Colonic mucosa (tissue), 4 donors: ENCODE data around the gene ARID1B. TPM values are rescaled to one million over a fixed set of nuclear protein-coding genes. Genes with fewer than 3 reads are reported as not detected.

Source experiments
- DNase-seq: peaks from one replicate; pipeline ENCODE4 v3.0.0-alpha.2; 2020
- H3K27ac ChIP-seq: fragments of 200-600 bp; one replicate; pipeline ENCODE4 v1.8.0; 2021
- H3K27me3 ChIP-seq: fragments of 200-600 bp; one replicate; pipeline ENCODE4 v1.8.0; 2021
- H3K36me3 ChIP-seq: fragments of 200-600 bp; one replicate; pipeline ENCODE4 v1.8.0; 2021
- H3K4me1 ChIP-seq: fragments of 200-600 bp; one replicate; pipeline ENCODE4 v1.8.0; 2021; ENCODE audit warnings: mild to moderate bottlenecking
- H3K4me3 ChIP-seq: fragments of 200-600 bp; one replicate; pipeline ENCODE4 v1.8.0; 2021
- H3K9ac ChIP-seq, 2 donors: one replicate each; pipeline ENCODE4 v1.7.0; 2013; ENCODE audit warnings: control low read depth in 2 of 2, low read depth in 2 of 2, low read length in 2 of 2
- H3K9me3 ChIP-seq: fragments of 200-600 bp; one replicate; pipeline ENCODE4 v1.8.0; 2021
- CTCF ChIP-seq: fragments of 200-600 bp; IDR thresholded peaks from one replicate; pipeline ENCODE4 v1.8.0; 2022; ENCODE audit warnings: antibody characterized with exemption, mild to moderate bottlenecking
- intact Hi-C: fragments of 100-400 bp; cut with DNase I; formaldehyde crosslinking; loops from one replicate; pipeline ENCODE4 v1.14.1; 2022
- total RNA-seq, 2 donors: library from RNA; stranded (reverse); fragmentation: NEBNext Ultra II Directional in 1 of 2; extraction: Animal tissue kit (Norgen Biotek cat#: 25700) in 1 of 2; gene quantifications; one replicate each; pipeline ENCODE4 v1.2.1, GENCODE V29; 2021
- donor health status: healthy.
- donor health status: DM: no; HTN: no; CAD: no.
- donor health status: DM: no; HTN: no; CAD: no.

Gene ARID1B
- total RNA-seq, 2 donors from 2014 or later = 61.3 to 71.5 TPM

DNA sequence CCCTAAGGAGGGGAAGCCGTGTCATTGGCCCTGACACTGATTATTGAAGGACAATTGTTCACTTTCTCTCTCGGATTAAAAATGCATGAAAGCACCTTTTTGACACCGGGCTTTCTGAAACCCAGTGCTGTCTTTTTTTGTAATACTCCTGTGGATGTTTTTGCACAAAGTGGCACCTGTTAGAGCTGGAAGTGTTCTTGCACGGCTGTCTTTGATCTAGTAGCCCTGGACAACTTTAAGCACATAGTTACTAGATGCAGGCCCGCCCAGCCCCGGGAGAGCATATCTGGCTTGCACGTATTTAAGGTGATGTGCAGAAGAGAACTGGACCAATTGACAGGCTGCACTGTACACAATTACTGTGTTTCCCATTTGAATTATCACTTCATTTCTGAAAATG, 72.6 kb downstream of the ARID1B start:
- Histone ChIP-seq H3K4me1 (no peaks in the 10 kb centered on the region), H3K27me3 (no peaks in the 10 kb centered on the region), H3K9me3 (no peaks in the 10 kb centered on the region), H3K27ac (no peak overlapping the region), H3K36me3 (no peaks in the 10 kb centered on the region), H3K9ac (no peak overlapping the region), H3K4me3 (no peak overlapping the region)
- TF ChIP-seq CTCF = no peak
- intact Hi-C loops = no loop called here
- DNase-seq = no peak

DNA sequence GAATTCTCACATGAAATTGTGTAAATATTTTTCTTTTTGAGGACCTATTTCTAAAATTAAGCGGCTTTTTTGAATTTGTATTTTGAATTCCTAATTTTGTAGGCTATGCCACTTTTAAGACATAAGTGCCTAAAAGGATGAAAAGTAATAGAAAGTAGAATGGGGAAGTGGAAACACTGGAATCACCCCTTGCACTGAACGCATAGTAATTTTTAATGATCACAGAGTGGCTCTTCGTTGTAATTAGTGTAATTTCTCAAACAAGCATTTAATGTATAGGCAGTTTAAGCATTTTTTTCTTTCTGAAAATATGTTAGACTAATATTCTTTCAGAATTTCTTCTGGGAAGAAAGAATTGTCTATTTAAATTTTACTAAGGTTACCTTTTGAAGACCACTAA, 73.2 kb downstream of the ARID1B start:
- no peak for TF ChIP-seq CTCF
- Histone ChIP-seq H3K27ac (no peak overlapping the region), H3K9ac (no peak overlapping the region), H3K27me3 (no peaks in the 10 kb centered on the region), H3K9me3 (no peaks in the 10 kb centered on the region), H3K4me3 (no peak overlapping the region), H3K4me1 (no peaks in the 10 kb centered on the region), H3K36me3 (no peaks in the 10 kb centered on the region)
- no peak for DNase-seq
- intact Hi-C loops = no loop called here

- intact Hi-C loops = no loop called here
- no peaks in the 10 kb centered on the region for H3K27me3 ChIP-seq
- H3K4me1 ChIP-seq = no peaks in the 10 kb centered on the region
- no peak for TF ChIP-seq CTCF
- H3K36me3 ChIP-seq = no peaks in the 10 kb centered on the region
- no peak overlapping the region for H3K4me3 ChIP-seq
- no peak for DNase-seq
- no peaks in the 10 kb centered on the region for H3K9me3 ChIP-seq
- H3K9ac ChIP-seq = no peak overlapping the region
- no peak overlapping the region for H3K27ac ChIP-seq
Measured at GRCh38 chr6:156851454-156851921, 74.3 kb downstream of the ARID1B start.

DNA sequence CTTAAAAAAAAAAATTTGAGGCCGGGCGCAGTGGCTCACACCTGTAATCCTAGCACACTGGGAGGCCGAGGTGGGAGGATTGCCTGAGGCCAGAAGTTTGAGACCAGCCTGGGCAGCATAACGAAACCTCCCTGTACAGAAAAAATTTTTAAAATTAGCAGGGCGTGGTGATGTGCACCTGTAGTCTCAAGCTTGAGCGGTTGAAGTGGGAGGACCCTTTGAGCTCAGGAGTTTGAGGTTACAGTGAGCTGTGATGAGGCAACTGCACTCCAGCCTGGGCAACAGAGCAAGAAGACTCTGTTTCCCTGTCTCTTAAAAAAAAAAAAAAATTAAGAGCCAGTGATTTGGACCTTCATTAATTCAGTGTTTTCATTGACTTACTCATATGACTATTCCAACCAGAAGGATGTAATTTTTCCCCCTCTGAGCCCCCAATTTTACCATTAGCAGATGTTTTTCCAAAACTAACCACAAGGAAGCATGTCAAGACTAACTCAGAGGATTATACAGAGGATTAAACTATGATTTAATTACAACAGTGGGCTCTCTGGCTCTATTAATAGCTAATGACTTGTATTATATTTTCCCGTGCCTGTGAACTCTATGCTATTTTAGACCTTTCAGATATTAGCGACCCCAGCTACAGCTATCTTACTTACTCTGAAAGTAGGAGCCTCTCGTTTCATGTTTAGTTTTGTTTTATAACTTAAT, 75.1 kb downstream of the ARID1B start:
- H3K4me1 ChIP-seq = no peaks in the 10 kb centered on the region
- H3K27ac ChIP-seq = no peak overlapping the region
- no peak overlapping the region for H3K4me3 ChIP-seq
- TF ChIP-seq CTCF = no peak
- no peaks in the 10 kb centered on the region for H3K9me3 ChIP-seq
- no peaks in the 10 kb centered on the region for H3K27me3 ChIP-seq
- intact Hi-C loops = no loop called here
- no peaks in the 10 kb centered on the region for H3K36me3 ChIP-seq
- H3K9ac ChIP-seq = no peak overlapping the region
- DNase-seq = no peak

GRCh38 chr6:156852858-156853216, 75.7 kb downstream of the ARID1B start:
- no peak for TF ChIP-seq CTCF
- Histone ChIP-seq H3K9ac (no peak overlapping the region), H3K4me1 (no peaks in the 10 kb centered on the region), H3K36me3 (no peaks in the 10 kb centered on the region), H3K9me3 (no peaks in the 10 kb centered on the region), H3K27ac (no peak overlapping the region), H3K4me3 (no peak overlapping the region), H3K27me3 (no peaks in the 10 kb centered on the region)
- intact Hi-C loops = no loop called here
- no peak for DNase-seq
